Type B pancreatic cell (in vitro differentiated cells): ENCODE data around the gene ERMARD. TPM values are rescaled to one million over a fixed set of nuclear protein-coding genes. Genes with fewer than 3 reads are reported as not detected.

Experiments
- DNase-seq: peaks from one replicate; pipeline ENCODE4 v3.0.0; 2021; ENCODE audit warnings: mixed read lengths; ENCODE audit not compliant: unreplicated experiment; ENCODE audit errors: extremely low spot score
- H3K27ac Mint-ChIP-seq: 2 replicates; pipeline ENCODE4 v1.8.0; 2021; ENCODE audit warnings: mild to moderate bottlenecking, mixed read lengths
- H3K27me3 Mint-ChIP-seq: 2 replicates; pipeline ENCODE4 v1.8.0; 2021; ENCODE audit warnings: mixed read lengths
- H3K36me3 Mint-ChIP-seq: 2 replicates; pipeline ENCODE4 v1.8.0; 2021; ENCODE audit warnings: mixed read lengths
- H3K4me1 Mint-ChIP-seq: one replicate; pipeline ENCODE4 v1.8.0; 2021; ENCODE audit warnings: mixed read lengths; ENCODE audit not compliant: unreplicated experiment
- H3K4me3 Mint-ChIP-seq: 2 replicates; pipeline ENCODE4 v1.8.0; 2021; ENCODE audit warnings: mild to moderate bottlenecking, mixed read lengths
- H3K9me3 Mint-ChIP-seq: 2 replicates; pipeline ENCODE4 v1.8.0; 2021; ENCODE audit warnings: mixed read lengths
- CTCF ChIP-seq: fragments of 200-600 bp; sonication (generic); conservative IDR thresholded peaks from 2 replicates; pipeline ENCODE4 v1.5.0; 2021; ENCODE audit warnings: antibody characterized with exemption, mild to moderate bottlenecking
- total RNA-seq: library from RNA; stranded (reverse); gene quantifications from 2 replicates; pipeline ENCODE4 v1.2.1, GENCODE V29; 2021; ENCODE audit warnings: low replicate concordance

Gene ERMARD
- total RNA-seq, 1 donor from 2014 or later = 32.1 TPM

- no peak for TF ChIP-seq CTCF
- H3K4me3 Mint-ChIP-seq = no peak overlapping the region
- H3K9me3 Mint-ChIP-seq = peaks cover 10% of the 10 kb centered on the region
- no peak overlapping the region for H3K27ac Mint-ChIP-seq
- H3K4me1 Mint-ChIP-seq = no peaks in the 10 kb centered on the region
- peaks cover under 1% of the 10 kb centered on the region for H3K36me3 Mint-ChIP-seq
- DNase-seq = no peak
- no peaks in the 10 kb centered on the region for H3K27me3 Mint-ChIP-seq
These were observed 68.9 kb downstream of the ERMARD start for GRCh38 chr6:169820358-169820757.

DNA sequence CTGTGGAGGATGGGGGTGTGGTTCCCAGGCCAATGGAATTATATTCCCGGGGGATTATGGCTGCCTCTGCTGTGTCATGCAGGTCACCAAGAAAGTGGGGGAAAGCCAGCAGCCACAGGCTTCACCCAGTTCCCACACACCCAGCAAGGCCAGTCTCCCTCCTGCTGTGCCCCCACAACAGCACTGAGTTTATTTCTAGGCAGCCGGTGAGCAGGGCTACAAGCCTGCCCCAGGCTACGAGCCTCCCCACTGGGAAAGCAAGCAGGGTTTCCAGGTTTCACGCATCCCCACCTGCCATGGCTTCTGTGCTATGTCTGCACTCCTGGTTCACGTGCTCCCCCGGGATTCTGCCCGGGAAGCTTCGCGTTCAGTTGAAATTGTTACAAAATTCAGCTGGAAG lies 72.6 kb downstream of the ERMARD start:
- no peak for TF ChIP-seq CTCF
- H3K36me3 Mint-ChIP-seq = no peaks in the 10 kb centered on the region
- H3K27me3 Mint-ChIP-seq = peaks cover 6% of the 10 kb centered on the region
- no peak overlapping the region for H3K4me3 Mint-ChIP-seq
- no peaks in the 10 kb centered on the region for H3K9me3 Mint-ChIP-seq
- no peak for DNase-seq
- no peak overlapping the region for H3K27ac Mint-ChIP-seq
- no peaks in the 10 kb centered on the region for H3K4me1 Mint-ChIP-seq

- peaks cover 6% of the 10 kb centered on the region for H3K27me3 Mint-ChIP-seq
- no peaks in the 10 kb centered on the region for H3K4me1 Mint-ChIP-seq
- TF ChIP-seq CTCF = no peak
- no peak for DNase-seq
- no peak overlapping the region for H3K27ac Mint-ChIP-seq
- H3K36me3 Mint-ChIP-seq = no peaks in the 10 kb centered on the region
- no peaks in the 10 kb centered on the region for H3K9me3 Mint-ChIP-seq
- H3K4me3 Mint-ChIP-seq = no peak overlapping the region
These were observed 73.6 kb downstream of the ERMARD start for GRCh38 chr6:169824848-169825557.

DNA sequence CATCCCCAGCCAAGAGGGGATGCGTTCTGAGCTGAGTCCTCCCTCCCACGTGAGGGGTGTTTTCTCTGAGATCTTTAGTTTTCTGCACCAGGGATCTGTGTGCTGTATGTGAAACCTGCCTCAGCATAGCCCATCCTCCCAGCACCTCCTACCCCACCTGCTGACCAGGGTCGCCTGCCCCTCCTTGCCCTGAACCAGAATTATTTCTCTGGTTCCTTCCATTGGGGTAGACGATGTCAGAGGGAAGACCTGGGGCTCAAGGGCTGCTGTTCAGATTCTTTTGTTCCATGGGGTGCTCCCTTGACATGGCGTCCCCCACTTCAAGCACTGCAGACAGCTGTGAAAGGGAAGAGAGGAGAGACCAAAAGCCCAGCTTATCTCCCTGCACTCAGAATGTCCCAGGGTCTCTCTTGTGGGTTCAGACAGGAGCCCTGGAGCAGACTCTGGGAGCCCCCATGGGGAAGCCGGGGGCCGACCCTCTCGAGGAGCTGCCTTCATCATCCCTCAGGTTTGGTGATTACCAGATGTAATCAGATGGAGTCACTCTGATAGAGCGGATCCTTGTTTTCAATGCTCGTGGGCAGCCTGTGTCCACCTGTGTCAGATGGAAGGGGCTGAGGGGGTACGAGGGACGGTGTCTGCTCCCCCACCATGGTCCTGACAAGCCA lies 74.3 kb downstream of the ERMARD start:
- Mint-ChIP-seq H3K9me3 (no peaks in the 10 kb centered on the region), H3K27ac (no peak overlapping the region), H3K27me3 (peaks cover 6% of the 10 kb centered on the region), H3K36me3 (no peaks in the 10 kb centered on the region), H3K4me3 (no peak overlapping the region), H3K4me1 (no peaks in the 10 kb centered on the region)
- no peak for DNase-seq
- TF ChIP-seq CTCF = no peak

- DNase-seq = no peak
- Mint-ChIP-seq H3K4me1 (peaks cover 3% of the 10 kb centered on the region), H3K36me3 (no peaks in the 10 kb centered on the region), H3K9me3 (no peaks in the 10 kb centered on the region), H3K4me3 (no peak overlapping the region), H3K27ac (no peak overlapping the region), H3K27me3 (peaks cover 13% of the 10 kb centered on the region)
- no peak for TF ChIP-seq CTCF
These were observed 75.3 kb downstream of the ERMARD start for GRCh38 chr6:169826697-169827096.
